ENCODE measurements around the gene PLEKHG3.

Gene PLEKHG3

DNA sequence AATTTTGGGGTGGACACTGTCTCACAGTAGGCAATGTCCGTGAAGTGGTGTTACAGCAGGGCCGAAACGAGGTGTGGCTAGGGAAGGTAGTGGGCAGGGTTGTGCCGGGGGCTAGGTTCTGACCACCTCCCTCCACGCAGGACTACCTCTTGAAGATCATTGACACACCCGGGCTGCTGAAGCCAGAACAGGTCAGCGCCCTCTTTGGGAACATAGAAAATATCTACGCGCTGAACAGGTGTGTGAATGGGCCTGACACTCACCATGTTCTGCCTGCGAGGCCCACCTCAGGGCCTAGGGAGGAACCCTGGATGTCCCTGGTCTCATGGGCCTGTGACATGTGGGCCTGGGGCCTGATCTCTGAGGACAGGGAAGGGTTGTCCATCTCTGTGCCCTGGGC, 24.6 kb downstream of the PLEKHG3 start:
- no peak for DNase-seq

GRCh38 chr14:64729386-64730060, 25.3 kb downstream of the PLEKHG3 start:
- DNase-seq: no peak

DNA sequence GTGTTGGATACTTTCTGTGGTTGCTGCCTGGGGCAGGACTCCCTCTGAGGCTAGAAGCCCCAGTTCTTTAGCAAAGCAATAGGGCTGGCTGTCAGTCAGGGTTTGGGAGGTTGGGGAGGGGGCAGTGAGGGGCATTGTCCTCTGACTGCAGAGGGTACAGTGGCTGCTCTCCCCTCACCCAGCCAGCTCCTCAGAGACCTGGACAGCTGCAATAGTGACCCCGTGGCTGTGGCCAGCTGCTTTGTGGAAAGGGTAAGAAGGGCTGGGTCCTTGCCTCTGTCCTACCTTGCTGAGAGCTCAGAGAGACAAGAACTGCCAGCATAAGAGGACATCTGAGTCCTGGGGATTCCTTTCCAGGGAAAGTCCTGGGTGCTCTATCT, 25.8 kb downstream of the PLEKHG3 start:
- no peak for DNase-seq

GRCh38 chr14:64730681-64731080, 26.5 kb downstream of the PLEKHG3 start:
- no peak for DNase-seq

- no peak for DNase-seq
Observed at GRCh38 chr14:64731141-64731581, 26.9 kb downstream of the PLEKHG3 start.

DNA sequence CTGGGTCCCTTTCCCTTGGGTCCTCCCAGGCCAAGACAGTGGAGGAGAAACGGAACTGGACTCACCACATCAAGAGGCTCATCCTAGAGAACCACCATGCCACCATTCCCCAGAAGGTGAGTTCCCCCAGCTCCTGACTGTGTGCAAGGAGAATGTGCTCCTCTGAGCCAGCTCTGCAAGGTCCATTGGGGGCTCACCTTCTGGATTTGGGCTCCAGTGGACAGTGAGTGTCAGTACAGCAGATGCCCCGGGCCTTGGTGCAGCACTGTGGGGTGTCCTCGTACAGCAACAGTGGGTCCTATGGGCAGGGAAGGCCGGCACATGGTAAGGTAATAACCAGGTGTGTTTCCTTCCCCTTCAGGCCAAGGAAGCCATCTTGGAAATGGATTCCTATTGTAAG, 27.8 kb downstream of the PLEKHG3 start:
- no peak for DNase-seq

- DNase-seq: no peak
Observed at GRCh38 chr14:64732536-64733120, 28.4 kb downstream of the PLEKHG3 start.

DNA sequence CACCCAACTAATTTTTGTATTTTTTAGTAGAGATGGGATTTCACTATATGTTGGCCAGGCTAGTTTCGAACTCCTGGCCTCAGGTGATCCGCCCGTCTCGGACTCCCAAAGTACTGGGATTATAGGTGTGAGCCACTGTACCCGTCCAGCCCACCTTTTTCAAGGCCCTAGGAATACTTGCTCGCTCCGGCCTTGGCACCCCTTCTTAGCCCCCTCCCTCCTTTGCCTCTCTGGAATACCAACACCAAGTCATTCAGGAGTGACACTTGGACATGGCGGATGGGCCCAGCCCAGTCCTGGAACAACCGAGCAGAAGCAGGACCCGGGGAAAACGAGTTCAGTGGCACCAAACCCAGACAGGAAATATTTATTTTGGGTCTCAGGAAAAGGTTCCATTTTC, 29.1 kb downstream of the PLEKHG3 start:
- no peak for DNase-seq

DNA sequence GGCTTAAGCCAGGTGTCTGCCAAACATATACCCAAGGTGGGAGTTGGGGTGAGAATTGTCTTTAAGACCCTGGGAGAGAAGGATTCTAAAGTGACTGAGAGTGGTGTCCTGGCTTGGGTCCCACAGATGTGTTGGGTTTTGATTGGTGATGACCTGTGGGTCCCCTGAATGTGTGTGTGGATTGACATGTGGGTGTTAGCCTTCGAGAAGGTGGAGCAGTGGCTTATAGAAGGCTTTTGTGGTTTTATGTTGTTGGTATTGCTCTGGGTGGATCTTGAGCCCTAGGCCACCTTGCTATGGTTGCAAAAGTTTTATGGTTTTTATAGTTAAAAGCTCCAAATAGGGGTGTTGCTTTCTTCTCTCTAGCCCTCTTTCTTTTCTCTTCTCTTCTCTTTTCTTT, 29.7 kb downstream of the PLEKHG3 start:
- no peak for DNase-seq

DNA sequence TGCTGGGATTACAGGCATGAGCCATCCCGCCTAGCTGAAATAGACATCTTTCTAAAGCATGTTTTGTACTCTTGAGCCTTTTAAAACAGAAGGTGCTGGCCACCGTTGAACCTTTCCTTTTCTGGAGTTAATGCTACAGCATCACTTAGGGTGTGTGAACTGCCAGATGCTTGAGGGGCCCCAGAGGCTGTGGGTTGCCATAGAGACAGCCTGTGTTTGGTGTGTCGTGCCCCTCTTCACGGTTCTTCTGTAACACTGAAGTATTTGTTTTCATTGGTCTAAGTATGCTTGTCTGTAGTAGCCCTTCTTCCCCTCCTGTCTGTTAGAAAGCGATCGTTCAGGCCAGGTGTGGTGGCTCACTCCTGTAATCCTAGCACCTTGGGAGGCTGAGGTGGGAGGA, 30.8 kb downstream of the PLEKHG3 start:
- no peak for DNase-seq

- DNase-seq: no peak
Observed at GRCh38 chr14:64736271-64737169, 32.3 kb downstream of the PLEKHG3 start.

GRCh38 chr14:64737391-64738280, 33.4 kb downstream of the PLEKHG3 start:
- DNase-seq: no peak

- no peak for DNase-seq
Observed at GRCh38 chr14:64738281-64738804, 34.1 kb downstream of the PLEKHG3 start.

DNA sequence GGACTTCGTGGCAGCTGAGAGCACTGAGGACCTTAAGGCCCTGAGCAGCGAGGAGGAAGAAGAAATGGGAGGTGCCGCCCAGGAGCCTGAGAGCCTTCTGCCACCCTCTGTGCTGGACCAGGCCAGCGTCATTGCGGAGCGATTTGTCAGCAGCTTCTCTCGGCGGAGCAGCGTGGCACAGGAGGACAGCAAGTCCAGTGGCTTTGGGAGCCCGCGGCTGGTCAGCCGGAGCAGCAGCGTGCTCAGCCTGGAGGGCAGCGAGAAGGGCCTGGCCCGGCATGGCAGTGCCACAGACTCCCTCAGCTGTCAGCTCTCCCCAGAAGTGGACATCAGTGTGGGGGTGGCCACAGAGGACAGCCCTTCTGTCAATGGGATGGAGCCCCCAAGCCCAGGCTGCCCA, 37.0 kb downstream of the PLEKHG3 start:
- DNase-seq: no peak

DNA sequence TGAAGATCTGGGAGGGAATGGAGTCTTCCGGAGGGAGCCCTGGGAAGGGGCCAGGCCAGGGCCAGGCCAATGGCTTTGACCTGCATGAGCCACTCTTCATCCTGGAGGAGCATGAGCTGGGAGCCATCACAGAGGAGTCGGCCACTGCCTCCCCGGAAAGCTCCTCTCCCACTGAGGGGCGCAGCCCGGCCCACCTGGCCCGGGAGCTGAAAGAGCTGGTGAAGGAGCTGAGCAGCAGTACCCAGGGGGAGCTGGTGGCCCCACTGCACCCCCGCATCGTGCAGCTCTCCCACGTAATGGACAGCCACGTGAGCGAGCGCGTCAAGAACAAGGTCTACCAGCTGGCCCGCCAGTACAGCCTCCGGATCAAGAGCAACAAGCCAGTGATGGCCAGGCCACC, 37.7 kb downstream of the PLEKHG3 start:
- DNase-seq: no peak

- DNase-seq: no peak
Observed at GRCh38 chr14:64743061-64743460, 38.8 kb downstream of the PLEKHG3 start.

DNA sequence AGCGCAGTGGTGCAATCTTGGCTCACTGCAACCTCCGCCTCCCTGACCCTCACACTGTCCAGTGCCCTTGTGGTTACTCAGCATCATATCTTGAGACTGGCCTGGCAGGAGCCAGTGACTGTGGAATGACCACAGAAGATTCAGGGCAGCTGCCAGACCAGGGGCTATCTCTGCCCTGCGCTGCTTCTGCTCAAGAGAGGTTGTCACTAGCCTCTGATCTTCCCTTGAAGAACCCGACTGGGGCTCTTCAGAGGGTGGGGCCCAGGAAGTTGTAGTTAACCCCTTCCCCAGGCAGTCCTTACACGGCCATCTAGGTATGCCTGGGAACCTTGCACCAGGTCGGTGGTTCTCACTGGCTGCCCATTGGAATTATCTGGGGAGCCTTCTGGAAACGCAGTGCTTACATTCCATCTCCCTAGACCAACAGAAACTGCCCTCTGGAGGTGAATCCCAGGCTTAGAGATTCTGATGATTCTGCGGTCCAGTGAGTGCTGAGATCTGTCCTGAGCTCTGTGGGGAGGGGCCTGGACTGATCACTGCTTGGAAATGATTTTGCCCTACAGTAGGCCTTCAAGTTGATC, 41.4 kb downstream of the PLEKHG3 start:
- DNase-seq: no peak

DNA sequence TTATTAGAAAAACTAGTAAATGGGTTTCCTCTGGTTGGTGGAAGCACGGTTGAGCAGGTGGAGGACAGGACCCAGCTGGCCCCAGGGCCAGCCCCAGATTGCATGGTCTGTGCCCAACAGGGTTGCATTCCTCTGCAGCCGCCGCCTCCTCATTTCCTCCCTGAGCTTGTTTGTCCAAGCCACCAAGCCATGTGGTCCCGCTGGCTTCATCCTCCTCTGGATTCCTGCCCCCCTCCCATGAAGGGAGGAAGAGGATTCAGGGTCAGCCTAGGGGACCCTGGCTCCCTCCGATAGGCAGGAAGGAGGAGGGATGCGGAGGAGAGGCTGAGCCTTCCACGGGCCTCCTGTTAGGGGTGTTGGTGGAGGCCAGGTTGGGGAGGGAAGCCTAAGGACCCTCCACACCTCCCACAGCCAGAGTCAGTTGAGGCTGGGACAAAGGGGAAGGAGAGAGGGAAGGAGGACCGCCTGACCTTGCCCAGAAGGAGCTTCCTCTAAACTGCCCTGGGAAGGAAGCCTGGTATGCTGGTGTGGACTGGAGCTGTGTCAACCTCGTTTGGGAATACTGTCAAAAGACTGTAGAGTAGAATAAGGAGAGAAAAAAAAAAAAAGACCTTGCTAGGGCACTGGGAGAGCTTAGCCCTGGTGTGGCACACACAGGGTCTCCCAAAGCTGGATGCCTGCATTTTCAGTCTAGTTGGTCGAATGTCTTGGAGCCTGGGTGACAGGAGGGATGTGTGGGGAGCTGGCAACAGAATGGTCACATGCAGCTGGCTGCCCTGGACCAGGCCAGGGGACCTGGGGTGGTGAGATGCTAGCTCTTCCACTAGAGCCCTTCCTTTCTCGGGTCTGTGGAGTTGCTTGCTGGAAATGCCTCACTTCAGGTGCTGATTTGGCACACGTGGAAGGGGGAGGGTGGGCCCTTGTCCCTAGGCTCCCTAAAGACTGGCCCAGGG, 42.4 kb downstream of the PLEKHG3 start:
- no peak for DNase-seq

- no peak for DNase-seq
Observed at GRCh38 chr14:64747327-64747726, 43.1 kb downstream of the PLEKHG3 start.

- no peak for DNase-seq
Observed at GRCh38 chr14:64748521-64748920, 44.3 kb downstream of the PLEKHG3 start.

All from SHP77 treated with DMSO at 0.1 percent for 48 hours (cell line).